HL-60 (cell line): Measurements from ENCODE around the gene NUMB.

Source experiments
- DNase-seq, 2 experiments: peaks; one replicate each; pipeline ENCODE4 v3.0.0-alpha.2; 2010 to 2020; ENCODE audit warnings: low read depth in 1 of 2, low spot score in 1 of 2
- H3K27ac ChIP-seq: fragments of 250-450 bp; sonication (Bioruptor Pico); replicated peaks from 2 replicates; pipeline ENCODE4 v1.5.1; 2020; ENCODE audit warnings: mild to moderate bottlenecking, moderate library complexity
- H3K27me3 ChIP-seq: fragments of 250-450 bp; sonication (Bioruptor Pico); 2 replicates; pipeline ENCODE4 v1.5.1; 2021; ENCODE audit warnings: mild to moderate bottlenecking, moderate library complexity; ENCODE audit not compliant: insufficient read depth, poor library complexity, severe bottlenecking
- H3K4me3 ChIP-seq: replicated peaks from 2 replicates; pipeline ENCODE4 v1.5.1; 2011; ENCODE audit warnings: mild to moderate bottlenecking, control low read depth, low read length; ENCODE audit not compliant: insufficient read depth
- GABPA ChIP-seq: IDR thresholded peaks from 2 replicates; pipeline ENCODE4 v1.6.1; 2012; ENCODE audit warnings: low read depth
- POLR2AphosphoS5 ChIP-seq: IDR thresholded peaks from 2 replicates; pipeline ENCODE4 v1.6.1; 2012; ENCODE audit warnings: low read depth
- SPI1 ChIP-seq: IDR thresholded peaks from 2 replicates; pipeline ENCODE4 v1.6.1; 2012; ENCODE audit warnings: low read depth, mild to moderate bottlenecking, borderline replicate concordance
- TF ChIP-seq, protein P1 (sequence below): IDR thresholded peaks from one replicate; pipeline ENCODE4 v1.5.1; 2011; ENCODE audit warnings: low read length, control low read depth, inconsistent platforms; ENCODE audit not compliant: insufficient read depth
- TF ChIP-seq, protein P2 (sequence below): IDR thresholded peaks from 2 replicates; pipeline ENCODE4 v1.6.1; 2012; ENCODE audit warnings: low read depth; ENCODE audit not compliant: insufficient replicate concordance

The NUMB gene

GRCh38 chr14:73244541-73245290, 213.6 kb downstream of the NUMB start:
- H3K27ac ChIP-seq: no peak overlapping the region
- H3K4me3 ChIP-seq: no peak overlapping the region
- H3K27me3 ChIP-seq: no peaks in the 10 kb centered on the region
- DNase-seq: no peak
- no peak for TF ChIP-seq GABPA
- TF ChIP-seq, protein P1, sequence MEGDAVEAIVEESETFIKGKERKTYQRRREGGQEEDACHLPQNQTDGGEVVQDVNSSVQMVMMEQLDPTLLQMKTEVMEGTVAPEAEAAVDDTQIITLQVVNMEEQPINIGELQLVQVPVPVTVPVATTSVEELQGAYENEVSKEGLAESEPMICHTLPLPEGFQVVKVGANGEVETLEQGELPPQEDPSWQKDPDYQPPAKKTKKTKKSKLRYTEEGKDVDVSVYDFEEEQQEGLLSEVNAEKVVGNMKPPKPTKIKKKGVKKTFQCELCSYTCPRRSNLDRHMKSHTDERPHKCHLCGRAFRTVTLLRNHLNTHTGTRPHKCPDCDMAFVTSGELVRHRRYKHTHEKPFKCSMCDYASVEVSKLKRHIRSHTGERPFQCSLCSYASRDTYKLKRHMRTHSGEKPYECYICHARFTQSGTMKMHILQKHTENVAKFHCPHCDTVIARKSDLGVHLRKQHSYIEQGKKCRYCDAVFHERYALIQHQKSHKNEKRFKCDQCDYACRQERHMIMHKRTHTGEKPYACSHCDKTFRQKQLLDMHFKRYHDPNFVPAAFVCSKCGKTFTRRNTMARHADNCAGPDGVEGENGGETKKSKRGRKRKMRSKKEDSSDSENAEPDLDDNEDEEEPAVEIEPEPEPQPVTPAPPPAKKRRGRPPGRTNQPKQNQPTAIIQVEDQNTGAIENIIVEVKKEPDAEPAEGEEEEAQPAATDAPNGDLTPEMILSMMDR: no peak
- TF ChIP-seq, protein P2, sequence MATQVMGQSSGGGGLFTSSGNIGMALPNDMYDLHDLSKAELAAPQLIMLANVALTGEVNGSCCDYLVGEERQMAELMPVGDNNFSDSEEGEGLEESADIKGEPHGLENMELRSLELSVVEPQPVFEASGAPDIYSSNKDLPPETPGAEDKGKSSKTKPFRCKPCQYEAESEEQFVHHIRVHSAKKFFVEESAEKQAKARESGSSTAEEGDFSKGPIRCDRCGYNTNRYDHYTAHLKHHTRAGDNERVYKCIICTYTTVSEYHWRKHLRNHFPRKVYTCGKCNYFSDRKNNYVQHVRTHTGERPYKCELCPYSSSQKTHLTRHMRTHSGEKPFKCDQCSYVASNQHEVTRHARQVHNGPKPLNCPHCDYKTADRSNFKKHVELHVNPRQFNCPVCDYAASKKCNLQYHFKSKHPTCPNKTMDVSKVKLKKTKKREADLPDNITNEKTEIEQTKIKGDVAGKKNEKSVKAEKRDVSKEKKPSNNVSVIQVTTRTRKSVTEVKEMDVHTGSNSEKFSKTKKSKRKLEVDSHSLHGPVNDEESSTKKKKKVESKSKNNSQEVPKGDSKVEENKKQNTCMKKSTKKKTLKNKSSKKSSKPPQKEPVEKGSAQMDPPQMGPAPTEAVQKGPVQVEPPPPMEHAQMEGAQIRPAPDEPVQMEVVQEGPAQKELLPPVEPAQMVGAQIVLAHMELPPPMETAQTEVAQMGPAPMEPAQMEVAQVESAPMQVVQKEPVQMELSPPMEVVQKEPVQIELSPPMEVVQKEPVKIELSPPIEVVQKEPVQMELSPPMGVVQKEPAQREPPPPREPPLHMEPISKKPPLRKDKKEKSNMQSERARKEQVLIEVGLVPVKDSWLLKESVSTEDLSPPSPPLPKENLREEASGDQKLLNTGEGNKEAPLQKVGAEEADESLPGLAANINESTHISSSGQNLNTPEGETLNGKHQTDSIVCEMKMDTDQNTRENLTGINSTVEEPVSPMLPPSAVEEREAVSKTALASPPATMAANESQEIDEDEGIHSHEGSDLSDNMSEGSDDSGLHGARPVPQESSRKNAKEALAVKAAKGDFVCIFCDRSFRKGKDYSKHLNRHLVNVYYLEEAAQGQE: no peak
- no peak for TF ChIP-seq SPI1
- no peak for TF ChIP-seq POLR2AphosphoS5

DNA sequence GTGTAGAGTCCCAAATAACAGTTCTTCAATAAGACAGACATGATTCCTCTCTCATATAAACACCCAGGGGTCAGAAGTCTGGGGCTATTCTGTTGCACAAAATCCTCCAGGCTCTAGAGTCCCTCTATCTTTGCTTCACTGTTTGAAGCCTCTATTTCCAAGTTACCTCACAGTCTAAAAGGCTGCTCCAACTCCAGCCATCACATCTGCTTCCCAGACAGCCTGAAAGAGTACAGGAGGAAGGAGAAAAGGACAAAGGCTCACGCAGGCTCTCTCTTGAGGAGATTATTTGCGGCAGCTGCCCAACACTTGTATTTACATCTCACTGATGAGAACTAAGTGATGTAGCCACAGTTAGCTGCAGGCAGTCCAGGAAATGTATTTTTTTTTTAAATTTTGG, 214.6 kb downstream of the NUMB start:
- no peak for DNase-seq
- no peak for TF ChIP-seq GABPA
- TF ChIP-seq, protein P2: no peak
- TF ChIP-seq SPI1: no peak
- TF ChIP-seq POLR2AphosphoS5: no peak
- TF ChIP-seq, protein P1: no peak

GRCh38 chr14:73243341-73243740, 215.0 kb downstream of the NUMB start:
- H3K27me3 ChIP-seq: peaks cover 3% of the 10 kb centered on the region
- DNase-seq: no peak
- TF ChIP-seq SPI1: no peak
- TF ChIP-seq, protein P2: no peak
- no peak for TF ChIP-seq GABPA
- TF ChIP-seq, protein P1: no peak
- no peak for TF ChIP-seq POLR2AphosphoS5
- no peak overlapping the region for H3K4me3 ChIP-seq
- H3K27ac ChIP-seq: no peak overlapping the region

More for the DNA sequence above, 214.6 kb downstream of the NUMB start:
- H3K27ac ChIP-seq: no peak overlapping the region
- H3K27me3 ChIP-seq: peaks cover 3% of the 10 kb centered on the region
- H3K4me3 ChIP-seq: no peak overlapping the region
